Activated CD4-positive, alpha-beta T cell treated with anti-CD3 and anti-CD28 coated beads, Interleukin-2, amount 50 U/mL, for 16 hours (primary cell): ENCODE results near the gene NUDT12.

Source experiments
- DNase-seq: peaks from one replicate; pipeline ENCODE4 v3.0.0-alpha.2; 2020

Gene NUDT12

DNA sequence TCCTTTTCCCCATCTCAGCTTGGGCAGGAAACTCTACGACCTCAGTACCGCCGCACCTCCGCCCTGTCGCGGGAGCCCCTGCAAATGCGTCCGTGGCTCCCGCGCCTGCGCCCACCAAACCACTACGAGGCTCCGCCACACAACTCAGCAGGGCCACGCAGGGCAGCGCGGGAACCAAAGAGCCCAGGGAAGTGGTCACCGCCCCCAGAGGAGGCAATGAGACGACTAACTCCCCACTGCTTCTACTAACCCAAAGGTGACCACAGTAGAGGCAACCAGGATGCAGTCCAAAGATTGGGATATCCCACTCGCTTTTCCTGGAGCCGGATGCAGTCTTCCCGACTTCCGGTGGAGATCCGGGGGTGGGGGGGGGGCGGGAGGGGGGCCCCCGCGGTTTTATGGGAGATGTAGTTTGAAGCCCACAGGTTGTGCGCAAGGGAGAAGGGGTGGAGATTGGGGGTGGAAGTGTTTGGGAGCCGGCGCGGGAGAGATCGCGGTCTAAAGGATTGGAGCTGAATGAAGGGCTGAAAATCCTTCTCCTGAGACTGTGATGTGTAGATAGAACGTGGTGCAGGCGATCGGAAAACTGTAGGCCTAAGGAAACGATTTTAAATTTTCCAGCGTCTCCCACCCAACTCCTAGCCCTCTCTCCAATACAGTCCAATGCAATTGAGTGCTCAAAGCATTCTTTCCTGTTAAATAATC is at the start of gene NUDT12:
Gene NUDT12 (minus strand): TSS at position 337 of the 705 bp plus-strand sequence. CDS start 2,541 bp downstream, outside the sequence.
- DNase-seq: peak; percentile 31

DNA sequence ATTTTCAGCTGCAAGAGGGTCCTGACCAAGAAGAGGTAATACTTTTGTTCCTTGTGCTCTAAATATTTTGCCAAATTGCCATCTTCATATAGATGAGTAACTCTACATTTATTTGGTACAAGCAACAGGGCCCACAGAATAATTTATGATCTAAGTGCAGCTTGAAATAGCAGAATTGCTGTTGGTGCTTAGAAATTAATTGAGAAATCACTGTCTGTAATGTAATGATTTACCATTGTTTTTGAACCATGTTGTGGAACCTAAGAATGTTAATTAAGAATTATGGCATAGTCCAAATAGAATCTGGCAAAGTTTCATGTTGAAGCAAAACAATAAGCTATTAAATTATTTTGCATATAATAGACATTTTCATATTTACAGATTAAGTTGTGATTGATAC is 44.8 kb upstream of the NUDT12 start:
- DNase-seq: no peak

DNA sequence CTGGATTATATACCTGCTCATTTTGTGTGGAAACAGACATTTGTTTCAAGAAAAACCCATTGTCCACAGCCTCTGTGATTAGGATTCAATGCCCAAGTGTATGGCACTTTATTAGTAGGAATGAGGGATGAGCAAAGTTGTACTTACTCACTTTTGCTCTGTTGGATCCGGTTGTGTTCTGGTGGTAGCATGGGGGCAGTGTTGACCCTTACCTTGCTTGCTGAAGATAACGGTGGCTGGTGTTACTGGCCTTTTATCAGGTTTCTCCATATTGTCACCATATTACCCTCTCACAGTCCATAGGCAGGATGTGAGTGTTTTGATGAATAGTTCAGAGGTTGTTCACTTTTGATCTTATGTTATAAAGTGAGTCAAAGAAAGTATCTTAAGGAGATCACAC is 42.7 kb upstream of the NUDT12 start:
- no peak for DNase-seq

DNA sequence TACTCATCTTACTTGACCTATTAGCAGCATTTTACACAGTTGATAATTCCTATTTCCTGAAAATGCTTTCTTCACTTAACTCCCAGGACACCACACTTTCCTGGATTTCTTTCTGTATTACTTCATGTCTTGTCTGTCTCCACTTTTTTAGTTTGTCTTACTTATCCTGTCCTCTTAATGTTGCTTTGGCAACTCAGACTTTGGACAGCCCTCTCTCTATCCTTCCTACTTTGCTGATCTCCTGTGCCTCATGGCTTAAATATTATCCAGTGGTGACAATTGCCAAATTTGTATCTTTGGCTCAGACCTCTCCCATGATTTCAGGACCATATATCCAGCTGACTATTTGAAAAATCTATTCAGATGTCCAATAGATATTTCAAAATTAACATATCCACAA is 39.8 kb upstream of the NUDT12 start:
- no peak for DNase-seq

DNA sequence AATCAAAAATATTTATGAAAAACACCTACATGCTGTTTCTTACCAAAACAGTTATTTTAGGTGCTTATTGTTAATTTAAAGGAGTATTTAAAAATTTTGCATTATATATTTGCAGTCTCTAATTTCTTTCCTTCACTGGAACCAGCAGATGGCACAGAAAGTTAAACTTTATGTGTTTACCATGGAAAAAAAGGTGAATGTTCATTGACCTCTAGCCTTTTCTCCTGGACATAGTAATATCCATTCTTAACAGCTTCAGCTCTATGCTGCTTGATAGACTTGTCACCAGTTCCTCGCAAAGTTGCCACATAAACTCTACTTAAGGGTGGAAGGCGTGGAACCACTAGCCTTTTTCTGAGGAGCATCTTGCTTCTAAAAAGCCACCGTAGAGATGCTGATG is 38.7 kb upstream of the NUDT12 start:
- no peak for DNase-seq

DNA sequence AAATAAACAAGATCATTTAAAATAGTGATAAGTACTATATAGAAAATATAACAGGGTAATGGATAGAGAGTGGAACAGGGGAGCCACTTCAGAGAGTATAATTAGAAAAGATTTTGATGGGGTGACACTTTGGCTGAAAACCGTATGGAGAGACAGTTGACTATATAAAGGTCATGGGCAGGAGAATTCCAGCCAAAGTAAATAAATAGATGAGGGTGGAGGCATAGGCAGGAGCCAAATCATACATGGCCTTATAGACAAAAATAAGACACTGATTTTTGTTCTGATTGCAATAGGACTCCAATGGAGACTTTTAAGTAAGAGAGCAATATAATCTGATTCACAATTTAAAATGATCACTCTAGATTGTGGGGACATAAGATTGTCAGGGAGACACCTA is 37.5 kb upstream of the NUDT12 start:
- no peak for DNase-seq

DNA sequence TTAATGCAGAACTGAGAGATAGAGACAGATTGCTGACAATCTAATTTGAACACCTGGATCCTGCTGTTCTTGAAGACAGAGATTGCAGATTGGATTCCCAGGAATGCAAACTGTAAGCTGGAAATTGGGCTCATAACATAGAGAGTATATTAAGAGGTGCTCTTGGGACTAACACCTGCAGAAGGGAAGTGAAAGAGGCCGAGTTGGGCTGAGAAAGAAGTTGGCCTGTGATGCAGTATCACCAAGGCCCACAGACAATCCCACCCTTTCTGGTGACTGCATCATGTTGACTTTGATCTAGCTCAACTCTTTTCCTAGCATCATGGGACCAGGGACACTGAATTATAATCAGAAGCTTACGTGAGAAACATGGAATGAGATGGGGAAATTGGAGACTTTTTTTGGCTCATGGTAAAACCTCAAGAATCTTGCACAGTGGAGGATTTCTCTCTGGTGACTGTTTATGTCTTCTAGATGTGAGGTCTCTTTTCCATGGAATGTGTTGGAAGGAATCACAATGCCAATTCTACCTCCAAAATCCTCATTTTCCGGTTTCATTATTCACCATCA is 36.5 kb upstream of the NUDT12 start:
- DNase-seq: no peak

DNA sequence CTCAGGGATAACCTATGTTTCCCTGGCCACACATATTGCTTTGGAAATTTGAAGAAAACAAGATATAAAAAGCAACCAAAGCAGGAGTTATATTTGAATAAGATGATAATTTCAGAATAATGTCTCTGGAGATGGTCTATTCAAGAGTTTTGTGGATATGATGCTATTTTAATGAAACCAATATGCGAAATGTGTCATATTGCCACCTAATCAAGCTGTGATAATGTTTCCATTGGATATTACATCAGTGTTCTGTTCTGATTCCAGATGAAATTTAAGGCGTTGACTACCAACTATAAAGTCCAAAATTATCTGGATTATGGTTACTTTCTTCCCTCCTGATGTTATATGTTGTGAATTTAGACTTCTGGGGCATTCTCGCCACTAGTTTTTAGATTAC is 27.6 kb upstream of the NUDT12 start:
- no peak for DNase-seq

DNA sequence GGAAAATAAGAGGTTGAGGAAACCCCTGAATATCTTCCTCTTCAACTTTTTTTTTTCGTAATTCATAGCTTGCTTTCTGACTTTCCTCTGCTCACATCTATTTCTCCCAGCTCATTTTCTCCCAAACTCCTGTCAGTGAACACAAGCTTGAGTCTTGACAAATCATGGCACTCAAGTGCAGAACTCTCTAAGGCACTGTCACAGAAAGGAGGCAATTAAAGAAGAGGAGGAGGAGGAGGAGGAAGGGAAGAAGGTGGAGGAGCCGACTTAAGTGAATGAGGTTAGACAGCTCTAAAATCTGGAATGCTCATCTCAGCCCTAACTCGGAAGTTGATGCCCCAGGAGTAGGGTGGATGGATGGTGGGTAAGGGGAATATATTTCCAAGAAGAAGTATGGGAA is 27.2 kb upstream of the NUDT12 start:
- DNase-seq: no peak

DNA sequence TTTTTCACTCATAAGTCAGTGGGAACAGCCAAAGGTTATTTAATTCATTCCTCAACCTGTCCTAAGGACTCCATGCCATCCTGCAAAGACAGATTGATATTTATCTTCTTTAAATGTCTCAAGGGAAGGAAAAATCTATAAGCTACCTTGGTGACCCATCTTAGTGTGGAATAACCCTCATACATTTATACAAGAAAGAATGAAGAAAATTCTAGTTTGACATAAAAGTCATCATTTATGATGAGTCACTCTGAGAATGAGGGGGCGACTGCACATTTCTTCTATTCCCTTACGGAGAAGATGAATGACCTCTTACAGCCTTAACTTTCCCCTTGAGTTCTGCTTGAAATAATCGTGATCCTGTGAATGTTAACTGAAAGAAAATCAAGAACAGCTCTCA is 26.8 kb upstream of the NUDT12 start:
- DNase-seq: no peak

DNA sequence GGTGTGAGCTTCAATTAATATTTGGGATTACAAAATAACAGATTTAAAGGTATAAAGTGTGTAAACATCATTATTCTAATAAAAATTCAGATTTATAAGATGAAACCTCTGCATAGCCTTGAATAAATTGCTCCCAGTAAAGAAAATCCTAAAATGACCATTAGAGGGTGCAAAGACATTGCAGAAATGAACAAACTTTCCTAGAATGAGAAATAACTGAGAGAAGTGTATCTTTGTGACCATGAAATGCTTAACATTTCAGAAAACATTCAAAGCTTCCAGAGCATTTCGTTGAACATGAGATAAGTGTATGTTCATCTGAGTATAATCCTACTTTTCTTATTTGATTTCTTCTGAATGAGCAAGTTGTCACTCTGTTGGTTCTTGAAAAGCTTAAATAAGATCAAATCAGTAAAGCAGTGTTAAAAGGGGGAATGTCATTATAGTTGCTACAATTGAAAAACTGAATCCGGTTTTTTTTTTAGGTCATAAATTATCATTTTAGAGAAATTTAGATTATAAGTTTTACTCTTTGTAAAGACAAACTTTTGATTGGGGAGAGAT is 24.7 kb upstream of the NUDT12 start:
- no peak for DNase-seq

DNA sequence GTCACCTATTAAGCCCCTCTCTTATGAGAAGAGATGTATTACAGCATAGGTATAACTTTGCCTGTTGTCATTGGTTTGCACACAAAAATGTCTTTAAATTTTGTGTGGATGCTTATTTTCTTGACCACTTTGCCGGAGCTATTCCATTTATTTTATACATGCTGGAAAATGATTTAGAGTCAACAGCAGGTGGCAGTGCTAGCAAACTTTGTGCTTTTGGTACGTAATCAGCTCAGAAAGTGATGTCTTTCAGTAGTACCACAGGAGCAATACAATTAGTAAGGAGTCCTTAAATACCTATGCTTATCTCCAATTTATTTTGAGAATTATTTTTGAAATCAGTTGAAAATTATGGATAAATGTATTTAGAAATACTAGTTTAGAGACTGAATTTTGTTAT is 19.8 kb upstream of the NUDT12 start:
- peak; percentile 22 for DNase-seq

DNA sequence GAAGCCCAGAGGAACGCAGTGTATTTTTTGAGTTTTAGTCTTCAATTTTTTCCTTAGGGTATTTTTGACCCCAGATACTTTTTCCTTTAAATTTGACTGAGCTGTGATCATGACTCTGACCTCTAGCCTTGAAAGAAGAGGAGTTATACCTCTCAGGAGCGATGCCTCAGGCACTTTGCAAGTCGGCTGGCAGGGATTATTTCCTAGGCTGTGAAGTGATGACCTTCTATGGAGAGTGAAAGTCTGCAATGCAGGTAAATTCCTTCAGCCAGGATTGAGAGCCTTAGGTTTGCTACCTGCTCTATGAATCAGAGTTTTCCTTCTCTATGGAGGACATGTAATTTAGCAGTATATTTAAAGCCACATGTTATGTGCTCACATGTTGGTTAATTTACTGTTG is 10.8 kb upstream of the NUDT12 start:
- no peak for DNase-seq

DNA sequence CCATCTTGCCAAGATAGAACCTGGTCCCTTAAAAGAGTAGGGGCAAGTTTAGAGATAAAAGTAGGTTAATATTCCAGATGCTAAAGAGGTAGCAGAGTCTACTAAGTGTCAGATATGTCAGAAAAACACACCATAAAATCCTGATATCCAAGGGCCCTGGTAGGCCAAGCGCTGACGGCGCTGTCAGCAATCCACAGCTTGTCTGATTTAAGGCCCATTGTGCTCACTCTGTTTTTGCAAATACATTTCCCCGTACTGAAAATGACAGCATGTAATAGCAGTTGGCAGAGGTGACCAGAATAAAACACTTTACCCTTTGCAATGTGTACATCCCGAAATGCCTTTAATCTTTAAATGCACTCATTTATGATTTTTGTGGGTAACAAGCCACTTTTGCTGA is 9.9 kb upstream of the NUDT12 start:
- no peak for DNase-seq

DNA sequence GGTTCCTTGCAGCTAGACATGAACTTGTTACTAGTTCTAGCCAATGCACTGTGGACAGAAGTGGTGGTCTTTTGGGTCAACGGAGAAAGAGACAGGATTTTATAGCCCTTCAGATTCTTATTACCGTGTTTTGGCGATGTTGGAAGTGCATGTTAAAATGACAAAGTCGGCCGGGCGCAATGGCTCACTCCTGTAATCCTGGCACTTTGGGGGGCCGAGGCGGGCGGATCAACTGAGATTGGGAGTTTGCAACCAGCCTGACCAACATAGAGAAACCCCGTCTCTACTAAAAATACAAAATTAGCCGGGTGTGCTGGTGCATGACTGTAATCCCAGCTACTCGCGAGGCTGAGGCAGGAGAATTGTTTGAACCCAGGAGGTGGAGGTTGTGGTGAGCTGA is 9.1 kb upstream of the NUDT12 start:
- no peak for DNase-seq

DNA sequence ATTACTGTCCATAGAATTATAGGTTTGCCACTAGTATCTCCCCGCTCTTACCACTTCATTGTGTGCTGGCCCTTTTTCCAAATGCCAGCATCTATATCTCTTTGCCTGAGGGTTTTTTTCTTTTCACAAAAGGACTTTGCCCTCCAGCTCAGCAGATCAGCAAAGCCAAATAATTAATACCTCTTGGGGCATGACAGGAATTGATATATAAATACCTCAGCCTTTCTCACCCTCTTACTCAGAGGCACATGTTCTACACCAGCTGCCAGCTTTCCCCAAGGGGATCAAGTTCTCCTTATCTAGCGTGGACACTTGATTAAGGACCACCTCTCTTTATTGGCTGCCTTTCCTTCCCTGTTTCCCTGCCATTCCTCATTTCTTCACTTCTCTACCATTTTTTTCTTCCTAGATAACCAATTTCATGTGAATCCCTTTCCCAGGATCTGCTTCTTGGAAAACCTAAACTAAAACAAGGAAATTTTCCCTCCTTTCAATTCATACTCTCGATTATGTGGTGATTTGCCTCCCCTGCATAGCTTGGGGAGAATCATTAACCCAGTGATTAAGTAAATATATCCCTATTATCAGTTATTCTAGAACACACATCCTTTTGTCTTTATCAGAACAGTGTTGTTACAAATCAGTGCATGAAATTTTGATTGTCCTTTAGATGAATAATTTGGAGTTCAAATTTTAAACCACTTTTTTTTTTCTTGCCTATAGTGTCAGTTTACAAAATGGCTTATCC is 6.9 kb upstream of the NUDT12 start:
- no peak for DNase-seq

DNA sequence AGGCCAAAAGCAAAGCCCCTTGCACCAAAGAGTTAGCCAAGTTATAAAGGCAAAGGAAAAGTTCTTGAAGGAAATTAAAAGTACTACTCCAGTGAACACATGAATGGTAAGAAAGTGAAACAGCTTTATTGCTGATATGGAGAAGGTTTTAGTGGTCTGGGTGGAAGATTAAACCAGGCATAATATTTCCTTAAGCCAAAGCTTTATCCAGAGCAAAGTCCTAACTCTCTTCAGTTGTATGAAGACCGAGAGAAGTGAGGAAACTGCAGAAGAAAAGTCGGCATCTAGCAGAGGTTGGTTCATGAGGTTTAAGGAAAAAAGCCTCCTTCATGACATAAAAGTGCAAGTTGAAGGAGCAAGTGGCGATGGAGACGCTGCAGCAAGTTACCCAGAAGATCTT is 3.1 kb upstream of the NUDT12 start:
- no peak for DNase-seq

DNA sequence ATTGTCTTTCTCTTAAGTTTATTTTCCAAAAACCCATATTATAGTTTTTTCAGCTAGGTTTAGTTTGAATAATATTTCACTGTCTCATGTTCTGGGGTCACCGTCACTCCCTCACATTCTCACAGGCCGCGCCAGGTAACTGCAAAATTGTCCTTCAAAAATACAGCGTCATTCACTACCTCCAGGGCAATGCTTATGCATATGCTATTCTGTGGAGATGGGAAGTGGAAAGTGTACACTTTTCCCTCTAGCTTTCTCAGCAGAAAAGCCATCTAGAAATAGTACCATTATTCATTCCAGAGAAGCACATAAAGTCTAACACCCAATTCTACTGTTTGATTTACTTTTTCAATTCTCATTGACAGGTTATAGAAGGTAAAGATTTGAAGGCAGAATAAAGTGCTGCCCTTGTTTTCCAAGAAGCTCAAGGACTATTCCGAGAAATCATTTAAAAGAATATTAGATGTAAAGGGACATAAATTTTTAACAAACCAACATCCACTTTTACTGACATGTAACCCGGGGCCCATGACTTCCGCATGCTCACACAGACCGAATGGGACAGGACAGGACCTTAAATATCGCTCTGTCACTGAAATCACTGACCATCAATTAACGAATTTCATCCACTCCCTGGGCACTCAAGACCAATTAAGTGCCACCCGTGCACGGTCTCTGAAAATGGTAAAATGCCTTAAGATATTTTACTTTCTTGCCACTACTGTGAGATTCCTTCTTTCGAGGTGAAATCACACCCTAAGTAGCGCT is 720 bp downstream of the NUDT12 start:
- no peak for DNase-seq

DNA sequence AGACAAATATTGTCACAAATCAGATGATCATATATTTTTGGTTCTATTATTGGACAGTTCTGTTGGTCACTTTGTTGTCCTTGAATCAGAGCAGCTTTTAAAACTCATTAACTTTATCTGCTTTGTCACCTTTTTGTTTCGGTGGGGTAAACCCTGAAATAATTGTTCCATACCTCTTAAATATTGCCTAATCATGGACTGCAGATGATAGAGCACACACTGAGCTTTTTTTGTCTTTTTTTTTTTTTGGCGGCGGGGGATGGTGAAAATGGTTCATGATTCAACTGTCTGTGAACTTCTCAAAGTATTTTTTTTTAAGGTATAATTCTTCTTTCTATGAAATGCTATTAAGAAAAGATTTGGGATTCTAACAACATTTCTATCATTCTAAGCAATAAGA is 1.8 kb downstream of the NUDT12 start:
- DNase-seq: no peak

DNA sequence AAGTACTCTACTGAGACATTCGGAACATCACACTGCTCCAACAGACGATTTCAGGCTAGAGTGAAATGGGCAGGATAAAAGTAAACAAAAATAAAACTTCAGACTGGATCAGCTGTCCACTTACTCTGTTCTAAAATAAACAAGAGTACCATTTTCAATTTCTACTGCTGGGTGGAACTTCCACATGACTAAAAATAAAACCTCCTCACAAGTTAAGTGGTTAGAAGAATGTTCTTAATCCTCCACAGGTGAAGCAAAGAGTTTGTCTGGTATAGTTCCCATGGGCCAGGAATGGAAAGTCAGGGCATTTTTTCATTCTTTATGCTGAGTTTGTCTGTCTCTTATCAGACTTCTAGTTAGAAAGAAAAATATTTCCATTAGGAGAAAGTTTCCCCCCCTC is 15.7 kb downstream of the NUDT12 start:
- DNase-seq: no peak

DNA sequence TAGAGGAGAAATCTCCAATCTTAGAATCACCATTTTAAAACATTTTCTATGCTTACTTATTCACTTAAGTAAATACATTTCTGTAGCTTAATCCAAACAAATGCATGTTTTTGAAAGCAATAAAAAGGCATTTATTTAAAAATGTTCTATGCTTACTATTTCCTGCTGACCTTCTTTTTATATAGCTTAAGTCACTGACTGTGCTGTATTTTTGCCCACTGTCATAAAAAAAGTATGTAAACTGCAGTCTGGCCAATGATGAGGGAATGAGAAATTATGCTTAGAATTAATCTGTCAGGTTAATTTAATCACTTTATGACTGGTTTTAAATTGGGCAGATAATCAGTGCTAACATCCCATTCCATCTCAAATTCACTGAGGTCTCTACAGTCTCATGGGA is 20.1 kb downstream of the NUDT12 start:
- no peak for DNase-seq

DNA sequence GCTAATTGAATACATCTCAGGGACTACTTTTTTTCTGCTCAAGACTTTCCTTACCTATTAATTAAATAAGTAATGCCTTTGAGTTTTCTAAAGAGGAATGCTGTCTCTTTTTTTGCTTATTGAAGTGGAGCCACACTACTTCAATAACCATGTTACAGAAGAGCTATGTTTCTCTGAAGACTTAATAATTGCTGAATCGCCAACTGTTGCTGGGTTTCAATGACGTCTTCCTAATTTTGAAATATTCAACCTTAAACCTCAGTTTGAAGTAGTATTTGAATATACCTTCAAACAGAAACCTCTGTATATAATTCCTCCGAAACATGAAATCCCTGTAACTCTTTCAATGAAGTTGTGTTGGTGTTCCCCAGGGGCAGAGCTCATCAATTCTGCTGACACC is 21.0 kb downstream of the NUDT12 start:
- no peak for DNase-seq

DNA sequence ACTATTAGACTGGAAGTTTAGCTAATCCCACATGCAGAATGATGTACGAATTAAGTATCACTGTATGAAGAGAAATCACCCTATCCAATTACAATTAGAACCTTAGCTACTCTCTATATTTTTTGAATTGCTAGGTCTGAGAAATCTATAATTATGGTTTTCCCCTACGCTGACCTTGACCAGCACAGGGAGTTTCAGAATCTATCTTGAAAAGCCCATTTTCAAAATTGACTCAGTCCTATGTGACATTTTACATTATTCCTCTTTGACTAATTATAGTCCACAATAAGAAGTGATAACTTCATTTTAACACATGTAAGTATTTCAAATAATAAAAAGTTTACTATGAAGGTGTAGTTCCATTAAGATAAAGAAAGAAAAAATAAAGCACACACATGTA is 21.5 kb downstream of the NUDT12 start:
- no peak for DNase-seq
